HuH-7 (cell line): ENCODE data around the gene ZBED2.

Experiments used
- DNase-seq: peaks from one replicate; pipeline ENCODE4 v3.0.0; 2011; ENCODE audit warnings: low spot score

Gene ZBED2

GRCh38 chr3:111603679-111604078 is 8.5 kb upstream of the ZBED2 start:
- no peak for DNase-seq

GRCh38 chr3:111601810-111602209 is 6.7 kb upstream of the ZBED2 start:
- DNase-seq = no peak

- no peak for DNase-seq
Measured at GRCh38 chr3:111598552-111598951, 3.4 kb upstream of the ZBED2 start.

- no peak for DNase-seq
Measured at GRCh38 chr3:111598139-111598538, 3.0 kb upstream of the ZBED2 start.

GRCh38 chr3:111596328-111596727 is 1.2 kb upstream of the ZBED2 start:
- no peak for DNase-seq

- DNase-seq = no peak
Measured at GRCh38 chr3:111594781-111595180, 365 bp downstream of the ZBED2 start.

- no peak for DNase-seq
Measured at GRCh38 chr3:111594205-111594604, 941 bp downstream of the ZBED2 start.

- DNase-seq = no peak
Measured at GRCh38 chr3:111593666-111594065, 1.5 kb downstream of the ZBED2 start.

GRCh38 chr3:111592936-111593335 is 2.2 kb downstream of the ZBED2 start:
- no peak for DNase-seq

GRCh38 chr3:111592143-111592542 is 3.0 kb downstream of the ZBED2 start:
- DNase-seq = no peak

- DNase-seq = no peak
Measured at GRCh38 chr3:111591555-111591954, 3.6 kb downstream of the ZBED2 start.

- DNase-seq = no peak
Measured at GRCh38 chr3:111590143-111590491, 5.0 kb downstream of the ZBED2 start.

- no peak for DNase-seq
Measured at GRCh38 chr3:111589303-111590142, 5.6 kb downstream of the ZBED2 start.

GRCh38 chr3:111588527-111588926 is 6.6 kb downstream of the ZBED2 start:
- no peak for DNase-seq

GRCh38 chr3:111585217-111585616 is 9.9 kb downstream of the ZBED2 start:
- no peak for DNase-seq

GRCh38 chr3:111584744-111585143 is 10.4 kb downstream of the ZBED2 start:
- DNase-seq = no peak

- no peak for DNase-seq
Measured at GRCh38 chr3:111582120-111582474, 13.0 kb downstream of the ZBED2 start.

GRCh38 chr3:111581403-111582119 is 13.6 kb downstream of the ZBED2 start:
- no peak for DNase-seq

GRCh38 chr3:111579495-111579894 is 15.7 kb downstream of the ZBED2 start:
- DNase-seq = no peak

- no peak for DNase-seq
Measured at GRCh38 chr3:111578867-111579266, 16.3 kb downstream of the ZBED2 start.

- DNase-seq = peak; percentile 60
Measured at GRCh38 chr3:111577798-111578685, 17.1 kb downstream of the ZBED2 start.

- no peak for DNase-seq
Measured at GRCh38 chr3:111577113-111577512, 18.0 kb downstream of the ZBED2 start.
